Loucy (cell line): ENCODE data around the gene CBARP.

Experiments used
- CTCF ChIP-seq: fragments of 200-600 bp; sonication (generic); conservative IDR thresholded peaks from 2 replicates; pipeline ENCODE4 v1.5.1; 2014; ENCODE audit warnings: mild to moderate bottlenecking, antibody characterized with exemption, low read length
- EZH2phosphoT487 ChIP-seq: fragments of 200-600 bp; IDR thresholded peaks from 2 replicates; pipeline ENCODE4 v1.6.1; 2018; ENCODE audit warnings: antibody characterized with exemption, mild to moderate bottlenecking, moderate library complexity, borderline replicate concordance

GRCh38 chr19:1222394-1222793 is 15.4 kb downstream of the CBARP start:
- TF ChIP-seq CTCF = no peak; the same call in 1 of the 2 replicates
- no peak for TF ChIP-seq EZH2phosphoT487
